ENCODE data around the gene NDUFB1.

The NDUFB1 gene

GRCh38 chr14:92121670-92122350, at the start of gene NDUFB1, which contains the start of gene CPSF2:
Gene NDUFB1 (minus strand): TSS chr14:92121706. CDS start chr14:92117637, 4,069 bp downstream.
Gene CPSF2 (plus strand): TSS chr14:92121969. CDS start chr14:92130985, 9,016 bp downstream.
- peak; percentile 92 for DNase-seq

GRCh38 chr14:92164958-92165357, 43.5 kb upstream of the NDUFB1 start:
- no peak for DNase-seq

- DNase-seq = no peak
Observed at GRCh38 chr14:92161521-92161920, 40.0 kb upstream of the NDUFB1 start.

GRCh38 chr14:92160619-92161018, 39.1 kb upstream of the NDUFB1 start:
- no peak for DNase-seq

- no peak for DNase-seq
Observed at GRCh38 chr14:92154283-92154942, 32.9 kb upstream of the NDUFB1 start.

- DNase-seq = no peak
Observed at GRCh38 chr14:92153581-92153980, 32.1 kb upstream of the NDUFB1 start.

- no peak for DNase-seq
Observed at GRCh38 chr14:92144708-92145107, 23.2 kb upstream of the NDUFB1 start.

- DNase-seq = no peak
Observed at GRCh38 chr14:92143962-92144361, 22.5 kb upstream of the NDUFB1 start.

GRCh38 chr14:92143309-92143708, 21.8 kb upstream of the NDUFB1 start:
- DNase-seq = no peak

- no peak for DNase-seq
Observed at GRCh38 chr14:92135269-92135668, 13.8 kb upstream of the NDUFB1 start.

- DNase-seq = no peak
Observed at GRCh38 chr14:92134456-92134855, 12.9 kb upstream of the NDUFB1 start.

GRCh38 chr14:92122761-92123160, 1.3 kb upstream of the NDUFB1 start:
- DNase-seq = no peak

GRCh38 chr14:92122351-92122677, 808 bp upstream of the NDUFB1 start:
- no peak for DNase-seq

- no peak for DNase-seq
Observed at GRCh38 chr14:92121207-92121669, 268 bp downstream of the NDUFB1 start.

GRCh38 chr14:92109490-92109889, 12.0 kb downstream of the NDUFB1 start:
- no peak for DNase-seq

GRCh38 chr14:92108345-92109254, 12.9 kb downstream of the NDUFB1 start:
- DNase-seq = peak; percentile 34

GRCh38 chr14:92106143-92106926, 15.2 kb downstream of the NDUFB1 start, which contains the start of gene ATXN3:
Gene ATXN3 (minus strand): TSS chr14:92106582. CDS start chr14:92106552, 30 bp downstream.
- peak; percentile 96 for DNase-seq

GRCh38 chr14:92105893-92106142, 15.7 kb downstream of the NDUFB1 start:
- DNase-seq = peak; percentile 37

- no peak for DNase-seq
Observed at GRCh38 chr14:92105073-92105892, 16.2 kb downstream of the NDUFB1 start.

GRCh38 chr14:92103363-92103989, 18.0 kb downstream of the NDUFB1 start:
- DNase-seq = no peak

- no peak for DNase-seq
Observed at GRCh38 chr14:92099802-92100201, 21.7 kb downstream of the NDUFB1 start.

Data from stimulated activated CD8-positive, alpha-beta memory T cell treated with anti-CD3 and anti-CD28 coated beads, Interleukin-4, amount 100 ng/mL, for 48 hours (primary cell).